Chondrocyte (in vitro differentiated cells): ENCODE results near the gene NT5C3B. TPM values are rescaled to one million over a fixed set of nuclear protein-coding genes. Genes with fewer than 3 reads are reported as not detected.

Experiments
- DNase-seq: peaks from one replicate; pipeline ENCODE4 v3.0.0; 2021; ENCODE audit warnings: mixed read lengths, low spot score
- H3K27ac Mint-ChIP-seq: one replicate; pipeline ENCODE4 v1.8.0; 2021; ENCODE audit warnings: mild to moderate bottlenecking, moderate library complexity, mixed read lengths; ENCODE audit not compliant: unreplicated experiment
- H3K27me3 Mint-ChIP-seq: 2 replicates; pipeline ENCODE4 v1.8.0; 2021; ENCODE audit warnings: low read depth, mixed read lengths
- H3K36me3 Mint-ChIP-seq: 2 replicates; pipeline ENCODE4 v1.8.0; 2021; ENCODE audit warnings: low read depth, mixed read lengths
- H3K4me1 Mint-ChIP-seq: 2 replicates; pipeline ENCODE4 v1.8.0; 2021; ENCODE audit warnings: low read depth, mild to moderate bottlenecking, mixed read lengths
- H3K4me3 Mint-ChIP-seq: one replicate; pipeline ENCODE4 v1.8.0; 2021; ENCODE audit warnings: mild to moderate bottlenecking, moderate library complexity, mixed read lengths; ENCODE audit not compliant: unreplicated experiment
- H3K9me3 Mint-ChIP-seq: 2 replicates; pipeline ENCODE4 v1.8.0; 2021; ENCODE audit warnings: low read depth, mixed read lengths
- total RNA-seq: library from RNA; stranded (reverse); gene quantifications from 3 replicates; pipeline ENCODE4 v1.2.1, GENCODE V29; 2021
- TF ChIP-seq, protein P1 (sequence below): fragments of 200-600 bp; sonication (generic); IDR thresholded peaks from 2 replicates; pipeline ENCODE4 v1.5.0; 2021; ENCODE audit warnings: antibody characterized with exemption, mild to moderate bottlenecking, moderate library complexity

The NT5C3B gene
- total RNA-seq, 1 donor from 2014 or later = 47.8 TPM

DNA sequence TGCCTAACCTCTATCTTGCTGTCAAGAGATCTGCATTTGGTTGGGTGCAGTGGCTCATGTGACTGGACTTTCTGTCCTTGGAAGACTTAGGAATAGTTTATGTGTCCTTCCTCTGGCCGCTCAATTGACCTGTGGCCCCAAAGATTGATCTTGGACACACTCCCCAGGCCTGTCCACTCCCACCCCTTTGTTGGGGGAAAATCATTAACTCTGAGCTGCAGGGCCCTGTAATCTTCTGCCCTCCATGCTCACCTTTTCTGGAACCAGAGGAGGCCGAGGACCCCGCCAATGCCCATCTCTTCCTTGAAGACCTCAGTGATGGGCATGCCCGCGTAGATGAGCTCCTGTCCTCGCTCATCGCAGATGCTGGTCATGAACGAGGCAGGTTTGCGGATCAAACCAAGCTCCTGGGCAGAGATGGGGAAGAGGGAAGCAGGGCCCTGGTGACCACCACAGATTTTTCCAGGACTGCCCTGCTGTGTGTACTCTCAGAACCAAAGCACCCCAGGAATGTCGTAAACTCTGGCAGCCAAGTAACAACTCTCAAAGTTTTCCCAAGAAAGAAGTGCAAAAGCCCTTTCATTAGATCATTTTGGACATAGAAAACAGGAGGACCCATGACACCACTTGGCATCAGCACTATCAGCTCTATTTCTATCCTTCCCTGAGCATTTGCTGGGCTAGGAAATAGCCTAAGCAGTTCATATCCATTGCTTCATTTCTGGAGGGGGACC, 37.7 kb upstream of the NT5C3B start:
- Mint-ChIP-seq H3K4me3 (no peak overlapping the region), H3K27ac (no peak overlapping the region), H3K9me3 (no peaks in the 10 kb centered on the region), H3K4me1 (no peaks in the 10 kb centered on the region), H3K36me3 (peaks cover 42% of the 10 kb centered on the region), H3K27me3 (no peaks in the 10 kb centered on the region)
- no peak for DNase-seq
- TF ChIP-seq, protein P1, sequence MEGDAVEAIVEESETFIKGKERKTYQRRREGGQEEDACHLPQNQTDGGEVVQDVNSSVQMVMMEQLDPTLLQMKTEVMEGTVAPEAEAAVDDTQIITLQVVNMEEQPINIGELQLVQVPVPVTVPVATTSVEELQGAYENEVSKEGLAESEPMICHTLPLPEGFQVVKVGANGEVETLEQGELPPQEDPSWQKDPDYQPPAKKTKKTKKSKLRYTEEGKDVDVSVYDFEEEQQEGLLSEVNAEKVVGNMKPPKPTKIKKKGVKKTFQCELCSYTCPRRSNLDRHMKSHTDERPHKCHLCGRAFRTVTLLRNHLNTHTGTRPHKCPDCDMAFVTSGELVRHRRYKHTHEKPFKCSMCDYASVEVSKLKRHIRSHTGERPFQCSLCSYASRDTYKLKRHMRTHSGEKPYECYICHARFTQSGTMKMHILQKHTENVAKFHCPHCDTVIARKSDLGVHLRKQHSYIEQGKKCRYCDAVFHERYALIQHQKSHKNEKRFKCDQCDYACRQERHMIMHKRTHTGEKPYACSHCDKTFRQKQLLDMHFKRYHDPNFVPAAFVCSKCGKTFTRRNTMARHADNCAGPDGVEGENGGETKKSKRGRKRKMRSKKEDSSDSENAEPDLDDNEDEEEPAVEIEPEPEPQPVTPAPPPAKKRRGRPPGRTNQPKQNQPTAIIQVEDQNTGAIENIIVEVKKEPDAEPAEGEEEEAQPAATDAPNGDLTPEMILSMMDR = no peak

DNA sequence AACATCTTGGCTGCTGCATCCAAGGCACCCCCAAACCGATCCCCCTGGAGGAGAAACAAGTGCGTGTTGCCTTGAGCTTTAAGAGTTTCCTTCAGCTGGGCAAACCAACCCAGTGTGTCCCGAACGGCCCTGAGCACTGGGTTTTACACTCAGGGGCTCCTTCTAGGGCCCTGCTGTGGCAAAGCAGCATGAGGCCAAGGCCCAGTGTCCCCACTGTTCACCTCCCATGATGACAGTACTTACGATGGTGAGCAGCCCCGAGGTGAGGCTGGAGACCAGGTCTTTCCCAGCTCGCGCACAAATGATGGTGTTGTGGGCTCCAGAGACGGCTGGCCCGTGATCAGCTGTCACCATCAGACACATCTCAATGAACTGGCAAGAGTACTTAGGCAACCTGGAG, 35.8 kb upstream of the NT5C3B start:
- Mint-ChIP-seq H3K4me3 (no peak overlapping the region), H3K36me3 (peaks cover 43% of the 10 kb centered on the region), H3K27ac (peak overlapping the region; percentile 45), H3K9me3 (no peaks in the 10 kb centered on the region), H3K27me3 (no peaks in the 10 kb centered on the region), H3K4me1 (no peaks in the 10 kb centered on the region)
- DNase-seq = no peak
- TF ChIP-seq, protein P1 = no peak

DNA sequence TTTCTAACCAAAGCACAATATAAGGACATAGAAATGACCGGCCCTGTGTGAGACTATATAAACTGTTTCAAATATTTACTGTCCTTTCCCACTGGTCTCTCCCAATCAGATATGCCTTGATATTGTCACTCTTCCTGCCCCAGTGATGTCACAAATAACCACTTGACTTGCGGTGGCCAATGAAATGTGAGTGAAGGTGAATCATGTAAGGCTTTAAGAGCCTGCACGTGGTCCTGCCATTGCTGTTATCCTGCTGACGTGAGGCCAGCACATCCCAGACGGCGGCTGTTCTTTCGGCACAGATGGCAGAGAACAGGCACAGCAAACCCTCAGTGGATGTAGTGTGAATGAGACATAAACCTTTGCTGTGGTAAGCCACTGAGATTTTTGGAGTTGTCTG, 34.6 kb upstream of the NT5C3B start:
- no peak overlapping the region for H3K4me3 Mint-ChIP-seq

DNA sequence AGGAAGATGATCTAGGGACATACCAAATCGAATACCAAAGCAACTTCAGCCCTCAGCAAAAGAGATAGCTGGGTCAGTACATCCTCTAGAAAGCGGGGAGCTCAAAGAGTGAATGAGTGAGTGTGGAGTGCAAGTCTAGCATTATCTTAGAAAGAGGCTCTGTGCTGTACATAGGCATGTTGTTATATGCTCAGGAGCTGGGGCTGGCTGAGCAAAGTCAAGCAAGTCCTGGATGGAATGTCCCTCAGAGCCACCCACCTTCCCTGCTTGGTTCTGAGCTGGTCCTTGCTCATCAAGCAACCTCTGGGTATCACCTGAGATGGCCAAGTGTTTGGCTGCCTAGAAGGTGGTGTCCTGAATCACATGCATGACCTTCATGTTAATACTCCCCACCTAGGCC, 34.1 kb upstream of the NT5C3B start:
- H3K9me3 Mint-ChIP-seq = no peaks in the 10 kb centered on the region
- no peak overlapping the region for H3K27ac Mint-ChIP-seq
- no peak for DNase-seq
- H3K27me3 Mint-ChIP-seq = no peaks in the 10 kb centered on the region
- TF ChIP-seq, protein P1 = no peak
- no peak overlapping the region for H3K4me3 Mint-ChIP-seq
- H3K36me3 Mint-ChIP-seq = peaks cover 45% of the 10 kb centered on the region
- H3K4me1 Mint-ChIP-seq = peaks cover 4% of the 10 kb centered on the region

More for the DNA sequence above, 34.6 kb upstream of the NT5C3B start:
- Mint-ChIP-seq H3K27me3 (no peaks in the 10 kb centered on the region), H3K36me3 (peaks cover 45% of the 10 kb centered on the region), H3K4me1 (peaks cover 1% of the 10 kb centered on the region), H3K27ac (peak overlapping the region; percentile 56), H3K9me3 (no peaks in the 10 kb centered on the region)
- TF ChIP-seq, protein P1 = no peak
- no peak for DNase-seq

DNA sequence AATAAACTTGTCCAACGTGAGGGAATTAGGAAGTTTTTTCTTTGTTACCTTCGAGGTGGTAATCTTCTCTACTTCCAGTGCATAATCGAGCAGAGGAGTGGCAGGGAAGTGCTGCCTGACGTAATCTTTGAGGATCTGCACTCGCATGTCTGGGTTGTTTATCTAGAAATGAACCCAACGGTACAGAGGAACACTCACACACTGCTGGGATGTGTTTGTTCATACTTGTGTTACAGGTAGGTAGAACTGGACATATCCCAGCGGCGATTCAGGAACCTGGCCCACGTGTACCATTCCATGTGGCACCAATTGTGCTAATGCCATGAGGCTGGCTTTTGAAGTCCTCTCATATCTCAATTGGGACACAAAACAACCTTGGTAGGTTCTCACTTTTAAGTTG, 33.4 kb upstream of the NT5C3B start:
- no peaks in the 10 kb centered on the region for H3K9me3 Mint-ChIP-seq
- H3K27ac Mint-ChIP-seq = no peak overlapping the region
- no peak for DNase-seq
- H3K27me3 Mint-ChIP-seq = no peaks in the 10 kb centered on the region
- peaks cover 41% of the 10 kb centered on the region for H3K36me3 Mint-ChIP-seq
- no peak overlapping the region for H3K4me3 Mint-ChIP-seq
- TF ChIP-seq, protein P1 = no peak
- H3K4me1 Mint-ChIP-seq = peaks cover 4% of the 10 kb centered on the region
